Hepatocyte (in vitro differentiated cells): ENCODE results near the gene TMEM185B. TPM values are rescaled to one million over a fixed set of nuclear protein-coding genes. Genes with fewer than 3 reads are reported as not detected.

Source experiments
- DNase-seq: peaks from one replicate; pipeline ENCODE4 v3.0.0-alpha.2; 2016; ENCODE audit warnings: low spot score
- H2AFZ ChIP-seq: fragments of 200-600 bp; sonication (generic); 2 replicates; pipeline ENCODE4 v1.6.0; 2016; ENCODE audit warnings: antibody characterized with exemption, mild to moderate bottlenecking
- H3K27ac ChIP-seq: fragments of 200-600 bp; sonication (generic); 2 replicates; pipeline ENCODE4 v1.5.1; 2016; ENCODE audit warnings: mild to moderate bottlenecking
- H3K27me3 ChIP-seq: fragments of 200-600 bp; sonication (generic); 2 replicates; pipeline ENCODE4 v1.6.1; 2016
- H3K36me3 ChIP-seq: fragments of 200-600 bp; sonication (generic); replicated peaks from 2 replicates; pipeline ENCODE4 v1.5.1; 2016; ENCODE audit warnings: low read depth; ENCODE audit not compliant: insufficient read depth
- H3K4me1 ChIP-seq: fragments of 200-600 bp; sonication (generic); 2 replicates; pipeline ENCODE4 v1.5.1; 2016; ENCODE audit warnings: mild to moderate bottlenecking, moderate library complexity; ENCODE audit not compliant: insufficient read depth
- H3K4me2 ChIP-seq: fragments of 200-600 bp; sonication (generic); 2 replicates; pipeline ENCODE4 v1.6.0; 2016
- H3K4me3 ChIP-seq: fragments of 200-600 bp; sonication (generic); 2 replicates; pipeline ENCODE4 v1.5.1; 2016; ENCODE audit warnings: mild to moderate bottlenecking
- H3K79me2 ChIP-seq: fragments of 200-600 bp; sonication (generic); 2 replicates; pipeline ENCODE4 v1.6.0; 2017; ENCODE audit warnings: mild to moderate bottlenecking
- H3K9me2 ChIP-seq: fragments of 200-600 bp; sonication (generic); replicated peaks from 2 replicates; pipeline ENCODE4 v1.6.0; 2017; ENCODE audit warnings: mild to moderate bottlenecking; ENCODE audit not compliant: insufficient read depth
- H3K9me3 ChIP-seq: fragments of 200-600 bp; sonication (generic); 2 replicates; pipeline ENCODE4 v1.5.1; 2016; ENCODE audit warnings: low read depth, mild to moderate bottlenecking
- H4K20me1 ChIP-seq: fragments of 200-600 bp; sonication (generic); 2 replicates; pipeline ENCODE4 v1.6.0; 2016; ENCODE audit warnings: mild to moderate bottlenecking; ENCODE audit not compliant: insufficient read depth, poor library complexity, severe bottlenecking
- CTCF ChIP-seq: fragments of 200-600 bp; sonication (generic); IDR thresholded peaks from 2 replicates; pipeline ENCODE4 v1.5.1; 2016; ENCODE audit warnings: antibody characterized with exemption, mild to moderate bottlenecking; ENCODE audit not compliant: poor library complexity
- EZH2 ChIP-seq: fragments of 200-600 bp; sonication (generic); IDR thresholded peaks from 2 replicates; pipeline ENCODE4 v1.6.1; 2016; ENCODE audit warnings: antibody characterized with exemption, mild to moderate bottlenecking, borderline replicate concordance
- EZH2phosphoT487 ChIP-seq: fragments of 200-600 bp; sonication (generic); IDR thresholded peaks from one replicate; pipeline ENCODE4 v1.6.1; 2018; ENCODE audit warnings: antibody characterized with exemption, mild to moderate bottlenecking, low read depth, moderate library complexity; ENCODE audit not compliant: unreplicated experiment, severe bottlenecking
- WGBS: methylation state at CpG from one replicate; pipeline ENCODE4 v1.1.6; 2016; ENCODE audit warnings: low lambda C conversion rate; ENCODE audit errors: missing lambda C conversion rate; 5-methylcytosine and 5-hydroxymethylcytosine counted together
- polyA plus RNA-seq: library from polyadenylated mRNA; unstranded; fragments of >200 nt; fragmentation: Nextera tagmentation; extraction: Ambion mirVana; gene quantifications from 2 replicates; pipeline ENCODE4 v1.2.1, GENCODE V29; 2016
- total RNA-seq: library from RNA; depleted of rRNA; stranded (reverse); fragments of >200 nt; gene quantifications from 2 replicates; pipeline ENCODE4 v1.2.3, GENCODE V29; 2014

The TMEM185B gene
- total and polyA plus RNA-seq, 2 experiments from 2014 or later = 24.0 to 26.2 TPM

GRCh38 chr2:120221616-120222015, 1.6 kb downstream of the TMEM185B start:
- Histone ChIP-seq H3K27ac (no peak overlapping the region), H4K20me1 (no peaks in the 10 kb centered on the region), H3K79me2 (peaks cover 22% of the 10 kb centered on the region), H3K9me2 (no peaks in the 10 kb centered on the region), H3K36me3 (no peaks in the 10 kb centered on the region), H3K4me2 (no peak overlapping the region), H3K9me3 (peaks cover 4% of the 10 kb centered on the region), H3K27me3 (no peaks in the 10 kb centered on the region), H3K4me3 (no peak overlapping the region), H3K4me1 (peaks cover 15% of the 10 kb centered on the region), H2AFZ (no peak overlapping the region)
- 95% methylated on average over 8 of the region's 8 CpGs for WGBS
- no peak for TF ChIP-seq CTCF
- TF ChIP-seq EZH2phosphoT487 = no peak
- TF ChIP-seq EZH2 = no peak
- DNase-seq = no peak

DNA sequence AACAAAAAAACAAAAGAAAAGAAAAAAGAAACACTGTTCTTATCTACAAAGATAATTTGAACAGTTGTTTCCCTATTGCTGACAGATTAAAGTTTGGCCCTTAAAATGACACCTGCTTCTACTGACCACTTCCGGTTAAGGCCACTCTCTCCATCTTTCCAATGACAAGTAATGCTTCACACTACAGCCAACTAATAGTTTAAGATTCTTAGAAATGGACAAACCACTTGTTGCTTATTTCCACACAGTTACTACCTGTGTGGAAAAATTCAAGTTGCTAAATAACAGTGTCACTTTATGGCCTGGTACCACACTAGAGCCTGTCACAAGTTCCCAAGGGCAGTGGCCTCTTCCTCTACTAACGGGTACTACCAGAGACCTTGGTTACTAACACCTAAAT, 2.4 kb downstream of the TMEM185B start:
- no peaks in the 10 kb centered on the region for H4K20me1 ChIP-seq
- H3K9me3 ChIP-seq = peaks cover 4% of the 10 kb centered on the region
- H3K36me3 ChIP-seq = no peaks in the 10 kb centered on the region
- H3K4me1 ChIP-seq = peaks cover 15% of the 10 kb centered on the region
- 92% methylated on average over 2 of the region's 2 CpGs for WGBS
- H3K27ac ChIP-seq = no peak overlapping the region
- H3K27me3 ChIP-seq = no peaks in the 10 kb centered on the region
- H3K4me2 ChIP-seq = peak overlapping the region; percentile 44
- H3K9me2 ChIP-seq = no peaks in the 10 kb centered on the region
- H3K79me2 ChIP-seq = peaks cover 22% of the 10 kb centered on the region
- no peak for DNase-seq
- no peak for TF ChIP-seq EZH2
- H2AFZ ChIP-seq = no peak overlapping the region
- no peak overlapping the region for H3K4me3 ChIP-seq

GRCh38 chr2:120219766-120220165, 3.4 kb downstream of the TMEM185B start:
- peaks cover 15% of the 10 kb centered on the region for H3K4me1 ChIP-seq
- WGBS = 90% methylated on average over 5 of the region's 5 CpGs
- TF ChIP-seq CTCF = no peak
- TF ChIP-seq EZH2 = no peak
- TF ChIP-seq EZH2phosphoT487 = no peak
- H3K27ac ChIP-seq = no peak overlapping the region
- peaks cover 4% of the 10 kb centered on the region for H3K9me3 ChIP-seq
- H4K20me1 ChIP-seq = no peaks in the 10 kb centered on the region
- no peaks in the 10 kb centered on the region for H3K9me2 ChIP-seq
- H3K4me3 ChIP-seq = no peak overlapping the region
- DNase-seq = no peak
- H3K4me2 ChIP-seq = no peak overlapping the region
- no peak overlapping the region for H2AFZ ChIP-seq
- no peaks in the 10 kb centered on the region for H3K27me3 ChIP-seq
- peaks cover 22% of the 10 kb centered on the region for H3K79me2 ChIP-seq
- H3K36me3 ChIP-seq = no peaks in the 10 kb centered on the region

- Histone ChIP-seq H3K9me3 (peaks cover 4% of the 10 kb centered on the region), H3K79me2 (peaks cover 22% of the 10 kb centered on the region), H3K9me2 (no peaks in the 10 kb centered on the region), H2AFZ (no peak overlapping the region), H3K27ac (no peak overlapping the region), H3K27me3 (no peaks in the 10 kb centered on the region), H3K4me2 (no peak overlapping the region), H3K4me1 (peaks cover 15% of the 10 kb centered on the region), H4K20me1 (no peaks in the 10 kb centered on the region), H3K36me3 (no peaks in the 10 kb centered on the region), H3K4me3 (no peak overlapping the region)
- WGBS = over 99% methylated on average over 5 of the region's 5 CpGs
- no peak for DNase-seq
- no peak for TF ChIP-seq CTCF
- TF ChIP-seq EZH2phosphoT487 = no peak
- no peak for TF ChIP-seq EZH2
These were observed 3.9 kb downstream of the TMEM185B start for GRCh38 chr2:120219291-120219690.
